ENCODE measurements around the gene NAV3. TPM values are rescaled to one million over a fixed set of nuclear protein-coding genes. Genes with fewer than 3 reads are reported as not detected.

NAV3 gene
- total and polyA plus RNA-seq, 9 of the 15 experiments (the other 6 are each of a cell fraction or from before 2014, with no cell fraction given), result 0.04 TPM; not detected in 8

GRCh38 chr12:78121969-78122610 is 291.4 kb downstream of the NAV3 start (continued):
- no peak for TF ChIP-seq ZBTB11 (CRISPR knock-in tag; IDR thresholded peaks at IDR 0.05)

- FAIRE-seq, result no peak
- POLR2A ChIA-PET, result no interaction called here
- no TSS peak for BruUV-seq (replicated peaks)
- Histone ChIP-seq H3K27ac (ENCODE audit: extremely low read depth, low read depth, low read length) (no peak overlapping the region), H3K4me3 (no peak overlapping the region), H3K27me3 (ENCODE audit: control insufficient read depth in 2 of 2, insufficient read depth in 2 of 2, low read length in 2 of 2) (no peaks in the 10 kb centered on the region), H3K36me3 (ENCODE audit: control insufficient read depth, insufficient read depth, low read length) (no peaks in the 10 kb centered on the region), H3K9me3 (replicated peaks; ENCODE audit: control insufficient read depth, insufficient read depth, low read depth, low read length) (0 out of 2 replicates have a peak, but pooled peaks cover 1% of the 10 kb centered on the region), H3K79me2 (ENCODE audit: control insufficient read depth, insufficient read depth, low read length) (no peaks in the 10 kb centered on the region), H3K4me2 (ENCODE audit: insufficient read depth, low read length) (no peak overlapping the region), H3K9ac (ENCODE audit: insufficient read depth in 1 of 2, low read depth in 2 of 2, low read length in 2 of 2) (no peak overlapping the region), H3K4me1 (replicated peaks in 1 of 2; ENCODE audit: control insufficient read depth in 2 of 2, insufficient read depth in 2 of 2, low read length in 2 of 2) (no peaks in the 10 kb centered on the region), H4K20me1 (replicated peaks; ENCODE audit: control insufficient read depth, insufficient read depth, low read length) (no peaks in the 10 kb centered on the region), H2AFZ (ENCODE audit: low read depth, low read length) (no peak overlapping the region), H3K9me1 (ENCODE audit: control insufficient read depth, insufficient read depth, low read length) (no peaks in the 10 kb centered on the region)
- no peak for ATAC-seq
- CTCF ChIA-PET (ENCODE audit: low intra/inter-chr PET ratio), result no interaction called here
- WGBS (ENCODE audit: insufficient coverage, low coverage, missing lambda C conversion rate), result 3% methylated on average over 2 of the region's 2 CpGs
- no peak for TF ChIP-seq PML (IDR thresholded peaks at IDR 0.05; ENCODE audit: low read length)
- TF ChIP-seq GABPB2 (CRISPR knock-in tag; conservative IDR thresholded peaks at IDR 0.05), result no peak
- no peak for TF ChIP-seq EP300 (IDR thresholded peaks at IDR 0.05; ENCODE audit: low read length)
- no peak for TF ChIP-seq GABPB1 (CRISPR knock-in tag; IDR thresholded peaks at IDR 0.05)
- no peak for TF ChIP-seq ZNF277 (CRISPR knock-in tag; IDR thresholded peaks at IDR 0.05; ENCODE audit: borderline replicate concordance)
- TF ChIP-seq ZBTB33 (CRISPR knock-in tag; IDR thresholded peaks at IDR 0.05), result no peak
- no peak for TF ChIP-seq FOXP4 (CRISPR knock-in tag; IDR thresholded peaks at IDR 0.05; ENCODE audit: borderline replicate concordance)
- TF ChIP-seq ZBTB7A (IDR thresholded peaks at IDR 0.05; ENCODE audit: borderline replicate concordance, control insufficient read depth, low read depth, low read length), result no peak
- in situ Hi-C loops (cut with MboI), result no loop called here
- no peak for DNase-seq (ENCODE audit: extremely low read depth in 1 of 4, low spot score in 3 of 4)
- intact Hi-C loops (cut with micrococcal nuclease), result no loop called here
These were observed 297.5 kb downstream of the NAV3 start for GRCh38 chr12:78128211-78128610.
